HG03469 (cell line): ENCODE results near the gene AKAP8L.
"Not testable (repeated sequence)": the region's sequence is repeated elsewhere in the genome, so short reads cannot be mapped to it uniquely, and the experiment has no call there.

Experiments used
- ATAC-seq: cut with Tn5 transposase; IDR thresholded peaks from one replicate; pipeline ENCODE4 v1.9.1; 2021; ENCODE audit warnings: mild to moderate bottlenecking, moderate library complexity, moderate number of reproducible peaks; ENCODE audit not compliant: unreplicated experiment

AKAP8L gene

GRCh38 chr19:15419413-15420025 is 731 bp upstream of the AKAP8L start:
- no peak for ATAC-seq

- no peak for ATAC-seq
Measured at GRCh38 chr19:15418231-15418578, 583 bp downstream of the AKAP8L start.

GRCh38 chr19:15417699-15418098 is 1.1 kb downstream of the AKAP8L start:
- no peak for ATAC-seq

GRCh38 chr19:15412832-15413231 is 6.0 kb downstream of the AKAP8L start:
- no peak for ATAC-seq

- ATAC-seq = not testable (repeated sequence)
Measured at GRCh38 chr19:15411351-15411750, 7.4 kb downstream of the AKAP8L start.

GRCh38 chr19:15404780-15405211 is 14.0 kb downstream of the AKAP8L start:
- ATAC-seq = no peak

- ATAC-seq = no peak
Measured at GRCh38 chr19:15404097-15404779, 14.6 kb downstream of the AKAP8L start.

GRCh38 chr19:15403151-15403531 is 15.6 kb downstream of the AKAP8L start:
- ATAC-seq = no peak

- no peak for ATAC-seq
Measured at GRCh38 chr19:15402411-15403150, 16.2 kb downstream of the AKAP8L start.

- no peak for ATAC-seq
Measured at GRCh38 chr19:15401397-15401710, 17.4 kb downstream of the AKAP8L start.

- no peak for ATAC-seq
Measured at GRCh38 chr19:15400521-15401396, 18.0 kb downstream of the AKAP8L start.

- ATAC-seq = no peak
Measured at GRCh38 chr19:15399635-15400034, 19.2 kb downstream of the AKAP8L start.

- no peak for ATAC-seq
Measured at GRCh38 chr19:15399234-15399515, 19.6 kb downstream of the AKAP8L start.

GRCh38 chr19:15398501-15399233 is 20.1 kb downstream of the AKAP8L start:
- ATAC-seq = no peak

- no peak for ATAC-seq
Measured at GRCh38 chr19:15397782-15398181, 21.0 kb downstream of the AKAP8L start.

- ATAC-seq = no peak
Measured at GRCh38 chr19:15397236-15397635, 21.6 kb downstream of the AKAP8L start.

- ATAC-seq = no peak
Measured at GRCh38 chr19:15396436-15396835, 22.4 kb downstream of the AKAP8L start.

- not testable (repeated sequence) for ATAC-seq
Measured at GRCh38 chr19:15395251-15395650, 23.5 kb downstream of the AKAP8L start.

- ATAC-seq = no peak
Measured at GRCh38 chr19:15394426-15394825, 24.4 kb downstream of the AKAP8L start.

- no peak for ATAC-seq
Measured at GRCh38 chr19:15393963-15394362, 24.8 kb downstream of the AKAP8L start.

GRCh38 chr19:15390814-15391213 is 28.0 kb downstream of the AKAP8L start:
- no peak for ATAC-seq
